Hepatocyte (in vitro differentiated cells): ENCODE results near the gene CACNB4.

Experiments used
- EZH2 ChIP-seq: fragments of 200-600 bp; sonication (generic); IDR thresholded peaks from 2 replicates; pipeline ENCODE4 v1.6.1; 2016; ENCODE audit warnings: antibody characterized with exemption, mild to moderate bottlenecking, borderline replicate concordance
- EZH2phosphoT487 ChIP-seq: fragments of 200-600 bp; sonication (generic); IDR thresholded peaks from one replicate; pipeline ENCODE4 v1.6.1; 2018; ENCODE audit warnings: antibody characterized with exemption, mild to moderate bottlenecking, low read depth, moderate library complexity; ENCODE audit not compliant: unreplicated experiment, severe bottlenecking
- TF ChIP-seq, protein P1 (sequence below): fragments of 200-600 bp; sonication (generic); IDR thresholded peaks from 2 replicates; pipeline ENCODE4 v1.5.1; 2016; ENCODE audit warnings: antibody characterized with exemption, mild to moderate bottlenecking; ENCODE audit not compliant: poor library complexity

DNA sequence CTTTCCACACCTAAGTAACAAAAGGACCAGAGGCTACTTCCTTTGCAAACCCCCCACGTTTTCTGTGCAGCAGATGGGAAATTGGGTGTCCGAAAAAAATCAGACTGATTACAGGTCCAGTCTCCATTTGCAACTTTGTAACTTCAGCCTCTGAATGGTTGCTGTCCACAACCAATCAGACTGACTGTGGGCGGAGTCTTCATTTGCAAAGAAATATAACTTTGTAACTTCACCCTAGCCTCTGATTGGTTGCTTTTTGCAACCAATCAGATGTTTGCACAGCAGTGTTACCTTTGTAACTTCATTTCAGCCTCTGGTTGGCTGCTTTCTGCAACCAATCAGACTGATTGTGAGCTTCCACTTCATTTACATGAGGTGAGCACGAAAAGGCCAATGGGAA lies 27.8 kb upstream of the CACNB4 start:
- TF ChIP-seq, protein P1, sequence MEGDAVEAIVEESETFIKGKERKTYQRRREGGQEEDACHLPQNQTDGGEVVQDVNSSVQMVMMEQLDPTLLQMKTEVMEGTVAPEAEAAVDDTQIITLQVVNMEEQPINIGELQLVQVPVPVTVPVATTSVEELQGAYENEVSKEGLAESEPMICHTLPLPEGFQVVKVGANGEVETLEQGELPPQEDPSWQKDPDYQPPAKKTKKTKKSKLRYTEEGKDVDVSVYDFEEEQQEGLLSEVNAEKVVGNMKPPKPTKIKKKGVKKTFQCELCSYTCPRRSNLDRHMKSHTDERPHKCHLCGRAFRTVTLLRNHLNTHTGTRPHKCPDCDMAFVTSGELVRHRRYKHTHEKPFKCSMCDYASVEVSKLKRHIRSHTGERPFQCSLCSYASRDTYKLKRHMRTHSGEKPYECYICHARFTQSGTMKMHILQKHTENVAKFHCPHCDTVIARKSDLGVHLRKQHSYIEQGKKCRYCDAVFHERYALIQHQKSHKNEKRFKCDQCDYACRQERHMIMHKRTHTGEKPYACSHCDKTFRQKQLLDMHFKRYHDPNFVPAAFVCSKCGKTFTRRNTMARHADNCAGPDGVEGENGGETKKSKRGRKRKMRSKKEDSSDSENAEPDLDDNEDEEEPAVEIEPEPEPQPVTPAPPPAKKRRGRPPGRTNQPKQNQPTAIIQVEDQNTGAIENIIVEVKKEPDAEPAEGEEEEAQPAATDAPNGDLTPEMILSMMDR = no peak
- TF ChIP-seq EZH2 (no peak), EZH2phosphoT487 (no peak)
